ENCODE data around the gene WNT9A.

The WNT9A gene

DNA sequence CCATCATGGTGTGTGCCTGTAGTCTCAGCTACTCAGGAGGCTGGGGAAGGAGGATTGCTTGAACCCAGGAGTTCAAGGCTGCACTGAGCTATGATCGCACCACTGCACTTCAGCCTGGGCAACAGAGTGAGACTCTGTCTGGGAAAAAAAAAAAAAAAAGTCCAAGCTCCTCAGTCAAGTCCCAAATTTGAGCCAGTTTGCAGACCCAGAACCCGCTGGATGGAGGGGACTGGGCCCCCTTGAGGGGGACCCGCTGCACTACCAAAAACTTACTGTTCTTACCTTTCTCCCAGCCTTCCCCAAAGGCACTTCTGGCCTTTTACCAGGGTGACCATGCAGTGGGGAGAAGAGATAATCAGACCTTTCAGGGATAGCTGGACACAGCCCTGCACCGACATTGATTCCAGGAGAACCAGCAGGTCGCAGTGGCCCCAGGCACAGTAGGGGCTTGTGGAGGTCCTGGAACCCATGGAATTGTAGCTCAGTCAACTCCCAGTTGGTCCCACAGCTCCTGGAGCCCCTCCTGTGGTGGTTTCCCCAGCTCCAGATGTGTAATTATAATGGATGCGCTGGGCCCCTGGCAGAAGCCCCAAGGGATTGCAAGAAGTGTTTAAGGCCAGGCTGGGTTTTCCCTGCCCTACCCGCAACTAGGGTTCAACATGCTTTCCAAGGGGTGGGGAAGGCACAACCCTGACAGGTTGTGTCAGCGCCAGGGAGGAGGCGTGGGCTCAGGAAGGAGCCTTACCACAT is 4.1 kb upstream of the WNT9A start:
- Histone ChIP-seq H3K4me1 (ENCODE audit: control insufficient read depth, insufficient read depth, low read length) (no peaks in the 10 kb centered on the region), H3K9me3 (ENCODE audit: control insufficient read depth, insufficient read depth, low read length) (no peaks in the 10 kb centered on the region), H3K9ac (ENCODE audit: low read depth, low read length) (no peak overlapping the region), H3K36me3 (ENCODE audit: control insufficient read depth, insufficient read depth, low read length) (no peaks in the 10 kb centered on the region), H3K27me3 (ENCODE audit: control insufficient read depth, insufficient read depth, low read length) (peaks cover 12% of the 10 kb centered on the region), H3K4me3 (ENCODE audit: low read depth, low read length) (no peak overlapping the region)

- Histone ChIP-seq H3K27me3 (ENCODE audit: control insufficient read depth, insufficient read depth, low read length) (peaks cover 12% of the 10 kb centered on the region), H3K4me1 (ENCODE audit: control insufficient read depth, insufficient read depth, low read length) (no peaks in the 10 kb centered on the region), H3K4me3 (ENCODE audit: low read depth, low read length) (no peak overlapping the region), H3K36me3 (ENCODE audit: control insufficient read depth, insufficient read depth, low read length) (no peaks in the 10 kb centered on the region), H3K9ac (ENCODE audit: low read depth, low read length) (no peak overlapping the region), H3K9me3 (ENCODE audit: control insufficient read depth, insufficient read depth, low read length) (no peaks in the 10 kb centered on the region)
Measured at GRCh38 chr1:227950735-227951346, 3.1 kb upstream of the WNT9A start.

DNA sequence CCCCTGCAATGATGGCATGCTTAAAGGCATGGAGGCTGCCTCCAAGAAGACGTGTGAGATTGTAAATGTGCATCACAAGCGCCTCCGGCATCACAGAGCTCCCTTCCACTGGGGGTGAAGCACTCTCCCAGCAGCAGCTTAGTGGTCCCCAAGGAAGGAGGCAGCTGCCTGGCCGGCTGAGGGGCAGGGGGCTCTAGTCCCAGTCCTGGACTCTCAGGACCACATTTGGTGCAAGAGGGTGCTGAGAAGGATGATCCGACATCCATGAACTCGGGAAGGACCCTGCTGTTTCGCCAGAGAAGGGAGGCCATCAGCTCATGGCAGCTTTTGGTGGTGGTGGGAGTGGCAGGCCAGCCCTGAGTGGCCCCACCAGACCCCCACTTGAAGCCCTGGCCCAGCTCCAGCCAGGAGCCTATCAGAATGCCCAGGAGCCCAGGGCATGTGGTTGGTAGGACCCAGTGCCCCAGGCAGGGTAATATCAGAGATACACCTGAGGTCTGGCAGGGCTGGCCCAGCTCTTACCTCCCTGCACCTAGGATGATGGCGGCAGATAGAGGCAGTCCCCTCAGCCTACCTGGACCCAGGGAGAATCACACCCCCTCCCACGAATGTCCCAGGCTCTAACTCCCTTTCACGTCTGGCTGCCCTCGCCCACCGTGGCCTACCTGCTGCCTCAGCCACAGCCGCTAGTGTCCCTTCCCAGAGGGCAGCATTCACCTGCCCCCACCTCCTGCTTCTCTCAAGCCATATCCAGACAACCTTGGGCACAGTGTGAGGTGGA is 2.4 kb upstream of the WNT9A start:
- Histone ChIP-seq H3K9ac (ENCODE audit: low read depth, low read length) (no peak overlapping the region), H3K27me3 (ENCODE audit: control insufficient read depth, insufficient read depth, low read length) (peaks cover 12% of the 10 kb centered on the region), H3K9me3 (ENCODE audit: control insufficient read depth, insufficient read depth, low read length) (no peaks in the 10 kb centered on the region), H3K4me1 (ENCODE audit: control insufficient read depth, insufficient read depth, low read length) (no peaks in the 10 kb centered on the region), H3K4me3 (ENCODE audit: low read depth, low read length) (no peak overlapping the region), H3K36me3 (ENCODE audit: control insufficient read depth, insufficient read depth, low read length) (no peaks in the 10 kb centered on the region)

- no peaks in the 10 kb centered on the region for H3K9me3 ChIP-seq (ENCODE audit: control insufficient read depth, insufficient read depth, low read length)
- no peak overlapping the region for H3K4me3 ChIP-seq (ENCODE audit: low read depth, low read length)
- H3K27me3 ChIP-seq (ENCODE audit: control insufficient read depth, insufficient read depth, low read length), result peaks cover 12% of the 10 kb centered on the region
- H3K36me3 ChIP-seq (ENCODE audit: control insufficient read depth, insufficient read depth, low read length), result no peaks in the 10 kb centered on the region
- H3K4me1 ChIP-seq (ENCODE audit: control insufficient read depth, insufficient read depth, low read length), result no peaks in the 10 kb centered on the region
- H3K9ac ChIP-seq (ENCODE audit: low read depth, low read length), result no peak overlapping the region
Measured at GRCh38 chr1:227949341-227949921, 1.7 kb upstream of the WNT9A start.

DNA sequence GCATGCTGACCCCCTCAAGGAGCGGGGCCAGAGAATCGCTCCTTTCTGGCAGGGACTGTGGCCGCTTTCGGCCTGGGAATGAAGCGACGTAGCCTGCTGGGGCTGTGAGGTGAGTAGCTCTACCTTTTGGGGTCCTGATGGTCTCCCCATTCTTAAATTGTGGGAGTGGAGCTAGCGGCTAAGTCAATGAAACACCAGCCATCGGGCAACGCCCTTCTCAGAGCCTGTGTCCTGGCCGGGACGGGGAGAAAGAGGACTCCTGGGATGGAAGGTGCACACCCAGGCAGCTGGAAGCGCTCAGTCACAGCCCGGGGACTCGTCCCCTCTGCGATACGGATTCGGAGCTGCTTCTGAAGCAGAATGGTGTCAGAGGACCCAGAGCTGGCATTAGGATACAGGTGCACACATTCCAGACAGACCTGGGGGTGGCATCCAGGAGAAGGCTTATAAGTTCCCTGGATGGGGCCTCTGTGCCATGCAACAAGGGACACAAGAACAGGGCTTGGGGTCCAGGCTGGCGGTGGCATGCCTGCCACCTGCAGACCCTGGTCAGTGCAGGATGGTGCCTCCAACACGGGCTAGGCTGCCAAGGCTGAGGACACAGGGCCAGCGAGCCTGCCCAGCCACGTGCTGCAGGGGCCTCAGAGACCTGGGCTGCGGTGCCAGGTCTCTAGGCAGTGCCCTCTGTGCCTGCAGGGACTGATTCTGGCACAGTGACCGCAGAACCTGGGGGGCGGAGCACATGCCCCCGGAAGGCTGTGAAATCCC is 945 bp upstream of the WNT9A start:
- Histone ChIP-seq H3K27me3 (ENCODE audit: control insufficient read depth, insufficient read depth, low read length) (peaks cover 12% of the 10 kb centered on the region), H3K36me3 (ENCODE audit: control insufficient read depth, insufficient read depth, low read length) (no peaks in the 10 kb centered on the region), H3K4me1 (ENCODE audit: control insufficient read depth, insufficient read depth, low read length) (no peaks in the 10 kb centered on the region), H3K9ac (ENCODE audit: low read depth, low read length) (no peak overlapping the region), H3K9me3 (ENCODE audit: control insufficient read depth, insufficient read depth, low read length) (no peaks in the 10 kb centered on the region), H3K4me3 (ENCODE audit: low read depth, low read length) (peak overlapping the region; percentile 59)

GRCh38 chr1:227947386-227947675 is 401 bp downstream of the WNT9A start:
- H3K9ac ChIP-seq (ENCODE audit: low read depth, low read length), result no peak overlapping the region
- H3K4me3 ChIP-seq (ENCODE audit: low read depth, low read length), result peak overlapping the region; percentile 58
- H3K9me3 ChIP-seq (ENCODE audit: control insufficient read depth, insufficient read depth, low read length), result no peaks in the 10 kb centered on the region
- no peaks in the 10 kb centered on the region for H3K36me3 ChIP-seq (ENCODE audit: control insufficient read depth, insufficient read depth, low read length)
- H3K27me3 ChIP-seq (ENCODE audit: control insufficient read depth, insufficient read depth, low read length), result peaks cover 12% of the 10 kb centered on the region
- no peaks in the 10 kb centered on the region for H3K4me1 ChIP-seq (ENCODE audit: control insufficient read depth, insufficient read depth, low read length)

GRCh38 chr1:227946624-227947385 is 927 bp downstream of the WNT9A start:
- peaks cover 12% of the 10 kb centered on the region for H3K27me3 ChIP-seq (ENCODE audit: control insufficient read depth, insufficient read depth, low read length)
- no peak overlapping the region for H3K9ac ChIP-seq (ENCODE audit: low read depth, low read length)
- H3K4me1 ChIP-seq (ENCODE audit: control insufficient read depth, insufficient read depth, low read length), result no peaks in the 10 kb centered on the region
- H3K4me3 ChIP-seq (ENCODE audit: low read depth, low read length), result peak overlapping the region; percentile 58
- H3K36me3 ChIP-seq (ENCODE audit: control insufficient read depth, insufficient read depth, low read length), result no peaks in the 10 kb centered on the region
- H3K9me3 ChIP-seq (ENCODE audit: control insufficient read depth, insufficient read depth, low read length), result no peaks in the 10 kb centered on the region

DNA sequence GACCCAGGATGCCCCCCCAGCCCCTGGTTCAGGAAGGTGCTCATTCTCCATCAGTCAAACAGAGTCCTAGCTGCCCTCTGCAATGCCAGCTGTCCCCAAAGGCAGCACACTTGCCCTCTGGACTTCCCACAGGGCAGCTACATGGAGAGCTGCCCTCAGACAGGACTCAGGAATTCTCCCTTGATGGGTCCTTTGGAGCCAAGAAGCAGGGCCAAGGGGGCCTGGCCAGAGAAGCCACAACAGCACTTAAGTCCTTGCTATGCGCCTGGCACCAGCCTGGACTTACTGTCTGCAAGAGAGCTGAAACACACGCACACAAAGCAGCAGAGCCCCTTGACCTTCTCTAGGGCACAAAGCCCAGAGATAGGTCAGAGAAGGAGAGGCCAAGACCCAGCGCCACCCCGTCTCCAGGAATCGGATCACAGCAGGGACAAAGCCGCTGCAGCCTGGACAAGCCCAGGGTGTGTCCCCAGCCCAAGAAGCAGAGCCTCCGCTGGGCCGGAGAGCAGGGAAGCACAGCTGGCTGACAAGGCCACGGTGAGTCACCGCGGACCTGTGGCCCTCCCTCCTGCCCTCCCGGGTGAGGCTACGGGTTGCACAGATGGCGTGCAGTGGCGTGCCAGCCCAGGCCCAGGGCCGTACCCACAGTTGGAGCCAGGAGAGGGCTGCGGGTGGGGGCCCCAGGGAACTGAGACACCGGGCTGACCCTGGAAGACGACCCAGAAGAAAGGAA is 1.7 kb downstream of the WNT9A start:
- no peak overlapping the region for H3K9ac ChIP-seq (ENCODE audit: low read depth, low read length)
- peaks cover 12% of the 10 kb centered on the region for H3K27me3 ChIP-seq (ENCODE audit: control insufficient read depth, insufficient read depth, low read length)
- H3K4me3 ChIP-seq (ENCODE audit: low read depth, low read length), result no peak overlapping the region
- H3K9me3 ChIP-seq (ENCODE audit: control insufficient read depth, insufficient read depth, low read length), result no peaks in the 10 kb centered on the region
- H3K4me1 ChIP-seq (ENCODE audit: control insufficient read depth, insufficient read depth, low read length), result no peaks in the 10 kb centered on the region
- H3K36me3 ChIP-seq (ENCODE audit: control insufficient read depth, insufficient read depth, low read length), result no peaks in the 10 kb centered on the region

DNA sequence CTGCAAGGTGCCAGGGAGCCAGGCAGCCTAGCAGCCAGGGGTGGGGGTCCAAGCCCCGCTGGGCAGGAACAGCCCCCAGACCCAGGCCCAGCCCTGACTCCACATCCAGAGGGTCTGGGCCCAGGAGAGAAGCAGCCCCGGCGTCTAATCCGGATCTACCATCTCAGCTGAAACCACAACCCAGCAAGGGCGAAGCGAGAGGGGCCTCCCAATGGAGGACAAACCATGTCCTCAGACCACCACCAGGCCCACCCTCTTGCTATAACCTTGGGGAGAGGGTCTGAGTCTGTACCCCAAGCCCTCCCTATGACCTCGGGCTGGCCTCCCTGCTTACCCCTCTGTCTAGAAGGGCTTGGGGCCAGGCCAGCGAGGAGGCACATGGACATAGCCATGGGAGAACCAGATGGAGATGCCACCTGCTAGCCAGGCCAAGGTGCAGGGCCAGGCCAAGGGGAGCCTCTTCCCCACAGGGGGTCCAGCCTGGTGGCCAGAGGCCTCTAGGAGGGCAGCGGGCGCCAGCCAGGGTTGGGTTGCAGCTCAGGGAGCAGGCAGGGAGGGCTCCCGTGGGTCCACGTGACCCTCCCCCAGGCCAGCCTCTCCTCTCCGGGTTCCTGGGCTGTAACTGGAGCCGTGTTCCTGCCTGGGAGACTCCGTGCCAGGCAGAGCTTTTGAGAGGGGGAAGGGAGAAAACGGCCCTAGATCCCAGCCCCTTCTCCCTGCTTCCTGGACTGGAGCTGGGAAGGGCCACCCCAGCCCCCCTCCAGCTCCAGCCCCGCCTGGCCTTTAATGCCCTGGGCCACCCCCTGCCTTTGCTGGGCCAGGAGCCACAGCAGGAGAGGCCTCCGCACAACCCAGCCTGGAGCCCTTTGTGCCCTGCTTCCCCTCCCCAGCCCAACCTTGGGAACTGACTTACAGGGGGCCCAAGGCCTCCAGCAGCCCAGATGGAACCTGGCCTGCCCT is 2.5 kb downstream of the WNT9A start:
- H3K36me3 ChIP-seq (ENCODE audit: control insufficient read depth, insufficient read depth, low read length), result no peaks in the 10 kb centered on the region
- H3K4me1 ChIP-seq (ENCODE audit: control insufficient read depth, insufficient read depth, low read length), result no peaks in the 10 kb centered on the region
- H3K9me3 ChIP-seq (ENCODE audit: control insufficient read depth, insufficient read depth, low read length), result no peaks in the 10 kb centered on the region
- no peak overlapping the region for H3K9ac ChIP-seq (ENCODE audit: low read depth, low read length)
- peaks cover 12% of the 10 kb centered on the region for H3K27me3 ChIP-seq (ENCODE audit: control insufficient read depth, insufficient read depth, low read length)
- H3K4me3 ChIP-seq (ENCODE audit: low read depth, low read length), result no peak overlapping the region
